Measurements from ENCODE around the gene SCO2. TPM values are rescaled to one million over a fixed set of nuclear protein-coding genes. Genes with fewer than 3 reads are reported as not detected.

SCO2 gene
- total and polyA plus RNA-seq, 10 of the 15 experiments (the other 5 are each of a cell fraction or from before 2014, with no cell fraction given): 0.18 to 16.0 (median 2.4) TPM; not detected in 1

GRCh38 chr22:50477923-50478322 lies 47.5 kb downstream of the SCO2 start:
- H3K36me3 ChIP-seq (ENCODE audit: control insufficient read depth in 2 of 2, insufficient read depth in 2 of 2, low read length in 1 of 2): no peaks in the 10 kb centered on the region
- FAIRE-seq: no peak

GRCh38 chr22:50476868-50477267 lies 48.5 kb downstream of the SCO2 start:
- no peak overlapping the region for H3K4me2 ChIP-seq (ENCODE audit: control insufficient read depth, insufficient read depth)
- H3K27me3 ChIP-seq (replicated peaks in 1 of 2; ENCODE audit: control insufficient read depth in 2 of 2, insufficient read depth in 2 of 2, low read length in 1 of 2): peaks cover 0 to 3% of the 10 kb centered on the region in 2 experiments; a peak in 2 of 4 replicates
- FAIRE-seq: no peak
- no peaks in the 10 kb centered on the region for H4K20me1 ChIP-seq (ENCODE audit: control insufficient read depth, insufficient read depth)
- peak overlapping the region; percentile 43; the same call in 1 of the 2 replicates for H2AFZ ChIP-seq (ENCODE audit: control insufficient read depth, low read depth, low read length)
- ChIA-PET SMC1A (ENCODE audit: uncharacterized antibody, unreplicated experiment) (no interaction called here), CTCF (no interaction called here), RAD21 (ENCODE audit: unreplicated experiment) (no interaction called here), POLR2A (no interaction called here)
- no TSS peak for BruUV-seq (replicated peaks)
- H3K27ac ChIP-seq (ENCODE audit: control insufficient read depth, insufficient read depth): no peak overlapping the region
- H3K9ac ChIP-seq (ENCODE audit: control insufficient read depth, insufficient read depth, low read length): no peak overlapping the region
- no peak overlapping the region for H3K4me3 ChIP-seq
- no peaks in the 10 kb centered on the region for H3K9me3 ChIP-seq (replicated peaks; ENCODE audit: control insufficient read depth, insufficient read depth, low read length)
- no peak for DNase-seq (ENCODE audit: low read depth, low spot score)
- ATAC-seq: no peak
- in situ Hi-C loops (cut with MboI): no loop called here
- no peak for TF ChIP-seq SIX5 (IDR thresholded peaks at IDR 0.05; ENCODE audit: low read depth, low read length, severe bottlenecking)
- TF ChIP-seq BHLHE40 (IDR thresholded peaks at IDR 0.05; ENCODE audit: borderline replicate concordance in 1 of 2, low read depth in 2 of 2, low read length in 1 of 2): no peak
- no peak for TF ChIP-seq CHD1 (IDR thresholded peaks at IDR 0.05; ENCODE audit: low read depth, low read length)
- TF ChIP-seq SMAD5 (IDR thresholded peaks at IDR 0.05; ENCODE audit: low read depth): no peak
- no peak for TF ChIP-seq CHD4 (IDR thresholded peaks at IDR 0.05)
- TF ChIP-seq MEF2A (IDR thresholded peaks at IDR 0.05; ENCODE audit: insufficient read depth, low read depth, low read length): no peak
- TF ChIP-seq PBX3 (IDR thresholded peaks at IDR 0.05; ENCODE audit: insufficient replicate concordance, low read depth, low read length): no peak
- H3K79me2 ChIP-seq (ENCODE audit: control insufficient read depth, insufficient read depth, low read length): peaks cover 25% of the 10 kb centered on the region
- peaks cover 24% of the 10 kb centered on the region for H3K4me1 ChIP-seq (ENCODE audit: control insufficient read depth, insufficient read depth, low read length)
- 0 out of 4 replicates have a peak, but pooled peaks cover 0 to 4% of the 10 kb centered on the region in 2 experiments for H3K36me3 ChIP-seq (ENCODE audit: control insufficient read depth in 2 of 2, insufficient read depth in 2 of 2, low read length in 1 of 2)
- WGBS (ENCODE audit: insufficient coverage, insufficient replicate concordance, low lambda C conversion rate, missing lambda C conversion rate): 41% methylated on average over 7 of the region's 7 CpGs
- intact Hi-C loops (cut with micrococcal nuclease; ENCODE audit: unreplicated experiment): loop anchor here (10.0 kb wide), 1 partner anchor 232 kb away; the partner anchor contains the start of gene TUBGCP6

More at GRCh38 chr22:50477923-50478322, 47.5 kb downstream of the SCO2 start:
- peaks cover 13% of the 10 kb centered on the region for H3K4me1 ChIP-seq (ENCODE audit: control insufficient read depth, insufficient read depth, low read length)
- no peaks in the 10 kb centered on the region for H4K20me1 ChIP-seq (ENCODE audit: control insufficient read depth, insufficient read depth)
- no peaks in the 10 kb centered on the region for H3K9me3 ChIP-seq (replicated peaks; ENCODE audit: control insufficient read depth, insufficient read depth, low read length)
- H3K4me3 ChIP-seq: no peak overlapping the region
- ChIA-PET POLR2A (no interaction called here), SMC1A (ENCODE audit: uncharacterized antibody, unreplicated experiment) (no interaction called here), CTCF (no interaction called here), RAD21 (ENCODE audit: unreplicated experiment) (no interaction called here)
- BruUV-seq (replicated peaks): no TSS peak
- TF ChIP-seq ETV6 (conservative IDR thresholded peaks at IDR 0.05 in 1 of 2, IDR thresholded peaks at IDR 0.05 in 1 of 2; ENCODE audit: borderline replicate concordance in 1 of 2, low read depth in 1 of 2): no peak
- TF ChIP-seq NFXL1 (IDR thresholded peaks at IDR 0.05; ENCODE audit: borderline replicate concordance): no peak
- no peak for TF ChIP-seq NFYB (IDR thresholded peaks at IDR 0.05; ENCODE audit: insufficient read depth, low read depth, low read length)
- TF ChIP-seq CBX3 (IDR thresholded peaks at IDR 0.05; ENCODE audit: borderline replicate concordance, low read depth): no peak
- no peak for TF ChIP-seq NFYA (IDR thresholded peaks at IDR 0.05; ENCODE audit: borderline replicate concordance, low read depth, low read length)
- WGBS (ENCODE audit: insufficient coverage, insufficient replicate concordance, low lambda C conversion rate, missing lambda C conversion rate): 80% methylated on average over 12 of the region's 12 CpGs
- DNase-seq (ENCODE audit: low read depth, low spot score) (no peak), ATAC-seq (no peak)
- H2AFZ ChIP-seq (ENCODE audit: control insufficient read depth, low read depth, low read length): no peak overlapping the region
- H3K79me2 ChIP-seq (ENCODE audit: control insufficient read depth, insufficient read depth, low read length): peaks cover 14% of the 10 kb centered on the region
- intact Hi-C loops (cut with micrococcal nuclease; ENCODE audit: unreplicated experiment) (loop anchor here (10.0 kb wide), 1 partner anchor 233 kb away; the partner anchor contains the start of gene TUBGCP6), in situ Hi-C loops (cut with MboI) (no loop called here)
- no peak overlapping the region for H3K4me2 ChIP-seq (ENCODE audit: control insufficient read depth, insufficient read depth)
- no peak overlapping the region for H3K9ac ChIP-seq (ENCODE audit: control insufficient read depth, insufficient read depth, low read length)
- no peak overlapping the region for H3K27ac ChIP-seq (ENCODE audit: control insufficient read depth, insufficient read depth)
- H3K27me3 ChIP-seq (replicated peaks in 1 of 2; ENCODE audit: control insufficient read depth in 2 of 2, insufficient read depth in 2 of 2, low read length in 1 of 2): peaks cover 0 to 3% of the 10 kb centered on the region in 2 experiments; a peak in 2 of 4 replicates

Data from GM12878 (cell line).